GM19193 (cell line): ENCODE data around the gene ALDH1A3.

ENCODE experiments used
- POLR2A ChIP-seq: IDR thresholded peaks from 4 replicates; pipeline ENCODE4 v1.6.1; 2011; ENCODE audit not compliant: insufficient read depth, insufficient read length; ENCODE audit errors: extremely low read depth

ALDH1A3 gene

GRCh38 chr15:100869151-100869999 is 10.3 kb upstream of the ALDH1A3 start:
- TF ChIP-seq POLR2A: no peak

GRCh38 chr15:100873029-100873677 is 6.5 kb upstream of the ALDH1A3 start:
- TF ChIP-seq POLR2A: no peak

DNA sequence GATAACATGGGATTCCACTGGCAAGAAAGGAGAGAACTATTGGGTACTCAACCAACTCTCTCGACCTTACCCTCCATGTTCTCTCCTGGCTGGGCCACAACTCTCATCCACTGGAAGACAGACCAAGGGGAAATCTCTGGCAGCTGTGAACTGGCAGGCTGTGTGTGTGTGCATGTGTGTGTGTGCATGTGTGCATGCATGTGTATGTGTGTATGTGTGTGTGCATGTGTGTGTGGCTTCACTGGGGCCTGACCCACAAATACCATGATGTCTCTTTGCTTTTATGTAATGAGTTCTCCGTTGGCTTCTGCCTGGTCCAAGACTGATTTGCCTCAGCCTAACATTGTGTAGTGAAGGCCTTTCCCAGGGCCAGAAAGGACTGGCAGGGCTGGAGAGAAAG is 4.1 kb upstream of the ALDH1A3 start:
- no peak for TF ChIP-seq POLR2A

DNA sequence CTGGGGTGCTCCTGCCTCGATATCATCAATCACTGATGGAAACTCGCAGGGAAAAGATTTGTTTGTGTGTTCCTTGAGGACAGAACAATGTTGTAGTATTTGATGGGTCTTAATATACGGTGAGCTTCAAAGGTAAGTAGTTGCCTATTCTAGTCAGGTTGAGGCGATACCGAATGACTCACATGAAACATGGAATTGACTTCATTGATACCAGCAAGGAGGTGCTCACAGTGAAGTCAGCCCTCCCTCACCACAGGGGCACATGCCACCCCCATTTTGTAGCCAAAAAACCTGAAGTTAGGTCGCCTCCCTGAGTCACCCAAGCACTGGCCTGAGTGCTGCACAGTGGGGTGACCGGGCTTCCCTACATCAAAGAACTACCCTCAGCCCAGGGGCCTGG is 3.7 kb upstream of the ALDH1A3 start:
- no peak for TF ChIP-seq POLR2A

GRCh38 chr15:100877551-100877950 is 2.1 kb upstream of the ALDH1A3 start:
- no peak for TF ChIP-seq POLR2A

DNA sequence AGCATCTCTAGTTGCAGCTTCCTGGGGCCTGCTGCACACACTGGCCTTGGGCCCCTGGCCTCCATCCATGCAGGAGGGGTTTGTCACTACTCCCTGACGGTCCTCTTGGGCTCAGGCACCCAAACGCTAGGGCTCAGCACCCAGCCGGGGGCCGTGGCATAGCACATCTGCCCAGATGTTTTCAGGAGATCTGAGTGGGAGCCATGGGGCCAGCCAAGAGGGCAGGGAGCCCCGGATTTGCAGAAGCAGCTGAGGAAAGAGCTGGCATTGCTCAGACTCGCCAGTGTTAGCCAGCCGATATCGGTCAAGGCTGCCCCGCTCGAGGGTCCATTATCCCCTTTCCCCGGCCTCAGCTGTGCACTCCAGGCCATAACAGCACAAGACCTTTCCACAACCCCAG is 1.5 kb upstream of the ALDH1A3 start:
- TF ChIP-seq POLR2A: no peak

- no peak for TF ChIP-seq POLR2A
Measured at GRCh38 chr15:100878648-100879047, 983 bp upstream of the ALDH1A3 start.

DNA sequence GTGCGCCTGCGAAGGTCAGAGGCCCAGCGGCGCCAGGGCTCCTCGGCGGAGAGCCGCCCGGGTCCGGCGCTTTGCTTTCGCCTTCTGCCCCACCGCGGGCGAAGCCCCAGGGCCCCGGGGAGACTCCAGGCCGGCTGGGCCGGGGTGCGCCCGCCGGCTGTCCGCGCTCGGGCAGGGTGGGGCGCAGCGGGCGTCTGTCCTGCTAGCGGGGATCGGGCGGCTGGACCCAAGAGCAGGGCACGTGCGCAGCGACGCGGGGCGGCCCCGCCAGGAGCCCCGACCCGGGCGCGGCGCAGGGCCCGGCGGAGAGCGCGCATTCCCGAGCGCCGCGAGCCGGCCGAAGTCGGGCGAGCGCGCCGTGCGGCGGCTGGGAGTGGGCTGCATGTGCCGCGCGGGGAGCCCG is 569 bp upstream of the ALDH1A3 start:
- no peak for TF ChIP-seq POLR2A

GRCh38 chr15:100880139-100880896 is 687 bp downstream of the ALDH1A3 start:
- TF ChIP-seq POLR2A: no peak

DNA sequence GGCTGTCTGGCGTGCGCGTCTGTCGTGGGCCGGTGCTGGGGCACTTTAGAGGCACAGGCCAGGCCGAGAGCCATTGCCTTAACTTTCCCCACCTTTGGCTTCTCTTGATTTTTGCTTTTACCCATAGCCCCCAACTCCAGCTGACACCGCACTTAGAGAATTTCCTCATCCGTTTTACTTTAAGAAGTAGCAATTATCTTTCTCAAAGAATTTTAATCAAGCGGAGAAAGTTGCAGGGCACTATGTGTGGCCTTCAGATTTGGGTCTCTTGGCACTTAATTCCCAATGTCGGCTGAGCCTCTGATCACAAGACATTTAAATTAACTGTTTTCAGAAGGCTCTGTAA is 1.2 kb downstream of the ALDH1A3 start:
- TF ChIP-seq POLR2A: no peak

DNA sequence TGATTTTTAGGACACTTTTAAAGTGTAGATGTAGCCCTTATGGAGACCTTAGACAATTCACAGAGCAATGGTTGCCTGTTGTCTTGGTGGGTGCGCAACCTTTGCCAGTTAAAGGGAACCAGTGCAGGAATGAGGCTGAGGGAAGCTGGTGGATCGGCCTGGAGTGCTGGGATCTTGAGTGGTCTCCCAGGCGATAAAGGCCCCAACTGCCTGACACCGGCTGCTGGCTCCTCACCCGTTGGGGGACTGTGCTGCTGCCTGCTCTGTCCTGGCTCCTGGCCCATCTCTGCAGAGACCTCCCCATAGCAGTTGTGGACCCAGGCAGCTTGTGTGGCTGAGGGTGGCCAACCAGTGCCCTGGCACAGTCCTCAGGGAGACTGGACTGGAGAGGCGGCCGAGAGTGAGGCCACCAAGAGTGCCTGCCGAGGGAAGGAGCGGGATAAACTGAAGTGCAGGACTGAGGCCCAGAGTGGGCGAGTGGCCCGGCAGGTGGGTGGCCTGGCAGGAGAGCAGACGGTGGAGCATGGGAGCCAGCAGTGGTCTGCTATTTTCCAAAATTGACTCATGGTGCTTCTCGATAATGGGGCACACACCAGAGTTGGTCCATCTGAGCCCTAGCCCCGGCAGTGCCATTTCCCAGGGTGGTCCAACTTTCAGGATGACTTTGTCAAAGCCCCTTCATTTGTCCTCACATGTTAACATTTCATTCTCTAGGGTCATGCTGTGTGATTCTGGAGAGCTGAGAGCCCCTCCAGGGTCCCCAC is 2.1 kb downstream of the ALDH1A3 start:
- TF ChIP-seq POLR2A: no peak

GRCh38 chr15:100885116-100885515 is 5.5 kb downstream of the ALDH1A3 start:
- TF ChIP-seq POLR2A: no peak

- no peak for TF ChIP-seq POLR2A
Measured at GRCh38 chr15:100885811-100886210, 6.2 kb downstream of the ALDH1A3 start.

DNA sequence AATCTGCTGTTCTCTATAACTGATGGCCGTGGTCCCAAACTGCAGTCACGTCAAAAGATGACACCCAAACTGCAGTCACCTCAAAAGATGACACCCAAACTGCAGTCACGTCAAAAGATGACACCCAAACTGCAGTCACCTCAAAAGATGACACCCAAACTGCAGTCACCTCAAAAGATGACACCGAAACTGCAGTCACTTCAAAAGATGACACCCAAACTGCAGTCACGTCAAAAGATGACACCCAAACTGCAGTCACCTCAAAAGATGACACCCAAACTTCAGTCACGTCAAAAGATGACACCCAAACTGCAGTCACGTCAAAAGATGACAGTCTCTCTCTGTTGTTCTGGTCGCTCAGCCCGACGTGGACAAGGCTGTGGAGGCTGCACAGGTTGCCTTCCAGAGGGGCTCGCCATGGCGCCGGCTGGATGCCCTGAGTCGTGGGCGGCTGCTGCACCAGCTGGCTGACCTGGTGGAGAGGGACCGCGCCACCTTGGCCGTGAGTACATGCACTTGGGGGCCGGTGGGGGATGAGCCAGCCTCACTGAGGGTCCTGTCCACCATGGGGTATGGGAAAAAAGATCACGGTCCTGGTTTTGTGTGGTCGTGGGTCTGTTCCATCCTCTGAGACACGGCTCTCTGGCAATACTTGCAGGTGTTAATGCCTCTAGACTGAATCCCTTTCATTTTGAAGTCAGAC is 7.7 kb downstream of the ALDH1A3 start:
- no peak for TF ChIP-seq POLR2A

DNA sequence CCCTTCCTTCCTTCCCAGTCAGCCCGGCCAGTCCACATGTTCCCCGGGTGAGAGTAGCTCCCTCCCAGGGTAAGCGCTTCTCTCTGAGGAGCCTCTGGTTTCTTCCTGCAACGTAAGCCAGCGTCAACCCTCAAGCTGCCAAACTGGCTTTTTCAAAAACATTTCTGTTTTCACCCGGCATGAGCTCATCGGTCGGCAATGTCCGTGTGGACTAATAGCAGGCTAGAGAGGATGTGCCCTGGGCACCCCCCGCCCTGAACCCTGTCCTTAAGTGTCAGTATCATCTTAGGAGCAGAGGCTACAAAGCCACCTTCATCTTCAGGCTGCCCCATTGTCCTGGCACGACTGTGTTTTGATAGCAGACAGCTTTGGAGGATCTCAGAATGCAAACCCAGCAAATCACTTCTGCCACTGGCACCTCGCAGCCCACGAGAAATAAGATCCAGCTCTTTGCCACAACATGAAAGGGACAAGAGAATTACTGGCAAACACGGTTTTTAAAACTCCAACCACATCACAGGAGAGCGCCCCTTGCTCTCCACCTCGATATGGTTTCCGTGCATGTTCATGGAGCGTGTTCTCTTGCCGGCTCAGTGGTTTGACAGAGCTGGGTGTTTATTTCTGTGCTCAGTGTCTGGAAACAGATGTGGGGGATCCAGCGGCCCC is 9.9 kb downstream of the ALDH1A3 start:
- TF ChIP-seq POLR2A: no peak
